Measurements from ENCODE around the gene ARNT2.

Gene ARNT2

GRCh38 chr15:80403712-80404056 lies 498 bp upstream of the ARNT2 start:
- TF ChIP-seq CTCF (IDR thresholded peaks at IDR 0.05; ENCODE audit: control extremely low read depth, extremely low read depth, low read depth, missing control alignments) = no peak
- ChIA-PET CTCF (no interaction called here), POLR2A (no interaction called here)
- no peak for DNase-seq (ENCODE audit: extremely low spot score)

DNA sequence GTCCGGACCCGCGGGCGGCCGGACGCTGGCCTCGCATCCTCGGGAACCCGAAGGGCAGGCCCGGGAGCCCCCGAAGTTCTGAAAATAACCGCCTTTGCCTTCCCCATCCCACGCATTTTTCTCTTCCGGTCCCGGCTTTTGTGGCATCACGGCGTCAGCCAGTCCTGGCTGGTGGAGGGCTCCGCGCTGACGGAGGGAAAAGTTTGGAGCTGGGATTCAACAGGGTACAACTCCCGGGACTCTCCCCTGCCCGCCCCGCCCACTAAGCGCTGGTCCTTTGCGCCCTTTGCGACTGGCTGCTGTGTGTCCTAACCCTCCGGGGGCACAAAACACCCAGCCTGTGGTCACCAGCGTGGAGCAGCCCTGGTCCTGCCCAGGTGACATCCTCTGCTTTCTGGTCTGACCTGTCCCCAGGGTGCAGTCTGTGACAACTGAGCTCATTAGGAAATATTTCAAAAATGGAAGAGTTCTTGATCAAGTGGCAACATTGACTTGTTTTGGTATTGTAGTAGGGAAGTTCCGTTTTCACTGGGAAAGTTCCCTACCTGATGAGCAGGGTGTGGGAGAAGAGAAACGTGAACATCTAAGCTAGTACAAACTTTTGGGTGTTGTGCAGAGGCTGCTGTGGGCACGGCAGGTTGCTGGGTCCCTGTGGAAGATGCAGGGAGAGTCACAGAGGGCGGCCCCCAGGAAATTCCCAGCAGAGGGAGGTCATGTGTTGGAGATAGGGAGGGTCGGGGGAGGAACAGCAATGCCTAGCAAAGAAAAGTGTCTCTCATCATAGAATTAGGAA lies 775 bp downstream of the ARNT2 start:
- ChIA-PET CTCF (interaction anchor here (0.8 to 1.0 kb wide), 2 partner anchors 16 to 861 kb away, joined by 3 read pairs; no protein-coding TSS in a partner anchor), POLR2A (no interaction called here)
- TF ChIP-seq CTCF (IDR thresholded peaks at IDR 0.05; ENCODE audit: control extremely low read depth, extremely low read depth, low read depth, missing control alignments) = no peak
- peak; percentile 31 for DNase-seq (ENCODE audit: extremely low spot score)

DNA sequence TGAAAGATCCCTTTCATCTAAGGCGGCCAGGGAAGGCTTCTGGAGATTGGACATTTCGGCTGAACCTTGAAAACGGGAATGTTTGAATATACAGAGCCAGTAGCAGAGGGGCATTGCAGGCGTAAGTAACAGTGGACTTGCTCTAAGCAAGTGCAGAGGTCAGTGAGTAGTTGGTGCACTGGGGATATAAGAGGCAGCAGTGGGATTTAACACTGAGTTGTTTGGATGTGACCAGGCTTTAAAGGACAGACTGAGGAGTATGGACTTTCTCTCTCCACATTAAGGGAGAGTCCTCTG lies 1.3 kb downstream of the ARNT2 start:
- no peak for TF ChIP-seq CTCF (IDR thresholded peaks at IDR 0.05; ENCODE audit: control extremely low read depth, extremely low read depth, low read depth, missing control alignments)
- ChIA-PET CTCF (interaction anchor here (0.8 to 1.0 kb wide), 2 partner anchors 17 to 860 kb away, joined by 3 read pairs; no protein-coding TSS in a partner anchor), POLR2A (no interaction called here)
- DNase-seq (ENCODE audit: extremely low spot score) = no peak

DNA sequence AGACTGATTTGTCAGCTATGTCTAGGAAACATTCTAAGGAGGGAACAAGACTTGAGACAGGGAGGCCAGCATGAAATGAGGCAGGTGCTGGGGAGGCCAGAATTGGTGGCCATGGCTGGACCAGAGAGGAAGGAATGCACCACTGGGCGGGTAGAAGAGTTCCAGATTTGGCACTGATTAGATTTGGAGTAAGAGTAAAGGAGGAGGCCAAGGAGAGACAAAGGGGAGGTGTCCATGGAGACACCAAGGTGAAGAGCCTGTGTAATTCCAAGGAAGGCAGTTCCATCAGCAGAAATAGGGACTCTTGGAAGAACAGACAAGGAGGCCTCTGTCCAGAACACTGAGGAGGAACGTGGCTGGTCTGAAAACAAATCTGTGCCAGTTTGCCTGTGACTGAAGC lies 1.8 kb downstream of the ARNT2 start:
- ChIA-PET CTCF (interaction anchor here (1.3 kb wide), 1 partner anchor 13 kb away, joined by 4 read pairs; no protein-coding TSS in a partner anchor), POLR2A (no interaction called here)
- no peak for TF ChIP-seq CTCF (IDR thresholded peaks at IDR 0.05; ENCODE audit: control extremely low read depth, extremely low read depth, low read depth, missing control alignments)
- no peak for DNase-seq (ENCODE audit: extremely low spot score)

- TF ChIP-seq CTCF (IDR thresholded peaks at IDR 0.05; ENCODE audit: control extremely low read depth, extremely low read depth, low read depth, missing control alignments) = no peak
- DNase-seq (ENCODE audit: extremely low spot score) = no peak
- POLR2A ChIA-PET = no interaction called here
- CTCF ChIA-PET = interaction anchor here (1.6 to 2.9 kb wide), 2 partner anchors 45 to 364 kb away, joined by 3 to 7 read pairs; no protein-coding TSS in a partner anchor
These were observed 7.7 kb downstream of the ARNT2 start for GRCh38 chr15:80411788-80412288.

GRCh38 chr15:80414546-80415357 lies 10.6 kb downstream of the ARNT2 start:
- DNase-seq (ENCODE audit: extremely low spot score) = no peak
- CTCF ChIA-PET = no interaction called here
- POLR2A ChIA-PET = no interaction called here
- TF ChIP-seq CTCF (IDR thresholded peaks at IDR 0.05; ENCODE audit: control extremely low read depth, extremely low read depth, low read depth, missing control alignments) = no peak
